ENCODE data around the gene GFI1B. TPM values are rescaled to one million over a fixed set of nuclear protein-coding genes. Genes with fewer than 3 reads are reported as not detected.
"Not testable (repeated sequence)": the region's sequence is repeated elsewhere in the genome, so short reads cannot be mapped to it uniquely, and the experiment has no call there.

The GFI1B gene
- polyA plus RNA-seq, 1 donor = 0.39 TPM

DNA sequence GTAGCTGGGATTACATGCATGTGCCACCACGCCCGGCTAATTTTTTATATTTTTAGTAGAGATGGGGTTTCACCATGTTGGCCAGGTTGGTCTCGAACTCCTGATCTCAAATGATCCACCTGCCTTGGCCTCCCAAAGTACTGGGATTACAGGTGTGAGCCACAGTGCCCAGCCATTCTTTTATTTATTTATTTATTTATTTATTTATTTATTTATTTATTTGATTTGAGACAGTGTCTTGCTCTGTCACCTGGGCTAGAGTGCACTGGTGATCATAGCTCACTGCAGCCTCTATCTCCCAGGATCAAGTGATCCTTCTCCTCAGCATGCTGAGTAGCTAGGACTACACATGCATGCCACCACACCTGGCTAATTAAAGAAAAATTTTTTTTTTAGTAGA, 10.6 kb upstream of the GFI1B start:
- DNase-seq (ENCODE audit: low read depth) = not testable (repeated sequence)

DNA sequence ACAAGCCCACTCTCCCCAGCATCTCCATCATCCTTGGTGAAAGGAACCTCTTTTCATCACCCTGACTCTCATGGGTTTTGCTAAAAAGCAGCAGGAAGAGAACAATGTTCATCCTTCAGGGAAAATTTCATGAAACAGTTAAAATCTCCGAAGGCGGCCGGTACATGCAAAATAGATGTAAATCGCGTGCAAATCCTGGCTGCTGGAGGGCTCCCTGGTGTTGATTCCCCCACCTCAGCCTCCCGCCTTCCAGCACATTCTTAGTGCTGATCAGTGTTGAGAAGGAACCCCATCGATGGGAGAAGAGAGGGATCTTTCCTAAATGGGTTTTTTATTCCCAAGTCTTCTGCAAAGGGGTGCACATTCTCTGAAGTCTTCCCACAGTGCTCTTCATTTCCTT, 8.7 kb upstream of the GFI1B start:
- no peak for DNase-seq (ENCODE audit: low read depth)

DNA sequence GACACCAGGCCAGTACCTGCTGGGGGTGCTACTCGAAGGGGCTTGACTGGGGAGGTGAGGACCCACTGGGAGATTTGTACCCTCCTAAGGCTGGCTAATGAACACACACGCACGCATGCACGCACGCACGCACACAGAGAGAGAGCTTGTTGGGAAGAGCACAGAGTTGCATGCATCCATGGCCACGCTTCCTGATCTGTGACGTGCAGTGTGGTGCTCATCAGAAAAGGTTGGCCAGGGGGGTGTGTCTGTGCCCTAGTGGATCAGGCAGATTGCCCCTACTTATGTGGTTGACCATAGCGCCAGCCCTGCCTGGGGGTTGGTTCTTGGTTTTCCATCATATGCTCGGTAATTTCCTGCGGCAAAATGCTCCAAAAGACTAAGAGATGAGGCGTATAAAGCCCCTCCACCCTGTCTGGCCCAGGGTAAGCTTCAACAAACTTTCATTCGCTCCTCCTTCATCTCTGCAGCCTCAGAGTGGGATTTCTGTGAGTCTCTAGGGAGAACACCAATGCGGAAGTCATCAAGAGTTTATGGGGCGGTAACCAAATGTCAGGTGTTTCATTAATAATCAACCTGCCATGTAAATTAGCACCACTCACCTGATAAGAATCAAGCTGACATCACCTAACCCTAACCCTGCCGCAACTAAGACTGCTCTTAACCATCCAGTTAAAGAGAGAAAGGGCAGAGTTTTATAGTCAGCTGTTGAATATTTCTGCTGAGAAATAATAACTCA, 8.0 kb upstream of the GFI1B start:
- DNase-seq (ENCODE audit: low read depth) = no peak

DNA sequence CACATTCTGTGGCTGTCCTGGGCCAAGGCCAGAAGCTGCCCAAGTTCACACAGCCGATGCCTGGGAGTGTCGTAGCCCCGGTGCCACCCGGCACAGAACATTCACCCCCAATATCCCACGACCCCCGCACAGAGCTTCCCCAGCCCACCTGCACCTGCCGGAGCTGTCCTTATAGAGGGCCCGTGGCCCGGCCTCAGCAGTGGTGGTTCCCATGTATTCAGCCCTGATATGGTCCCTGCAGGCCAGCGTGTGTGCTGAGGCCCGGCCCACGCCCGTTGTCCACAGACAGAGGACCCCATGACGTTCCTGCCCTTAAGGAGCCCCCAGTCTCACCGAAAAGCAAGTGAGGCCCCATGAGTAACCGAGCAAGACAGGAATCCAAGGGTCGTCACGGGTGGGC, 5.3 kb upstream of the GFI1B start:
- DNase-seq (ENCODE audit: low read depth) = no peak

DNA sequence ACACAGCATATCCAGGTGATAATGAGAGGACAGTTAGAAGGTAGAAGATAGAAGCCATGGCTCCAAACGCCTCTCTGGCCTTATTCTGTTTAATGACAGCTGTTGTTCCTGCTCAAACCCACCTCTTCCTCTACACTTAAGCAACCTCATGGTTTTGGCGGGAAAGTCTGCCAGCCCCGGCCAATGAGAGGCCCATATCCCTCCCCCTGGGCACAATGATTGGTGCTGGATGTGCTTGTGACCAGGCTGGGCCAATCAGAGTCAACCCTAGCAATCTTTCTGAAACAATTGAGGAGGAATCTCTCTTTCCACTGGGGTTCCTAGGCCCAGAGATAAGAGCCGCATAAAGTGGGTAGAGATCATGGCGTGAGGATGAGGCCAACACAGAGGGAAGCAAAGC, 4.8 kb upstream of the GFI1B start:
- DNase-seq (ENCODE audit: low read depth) = no peak

DNA sequence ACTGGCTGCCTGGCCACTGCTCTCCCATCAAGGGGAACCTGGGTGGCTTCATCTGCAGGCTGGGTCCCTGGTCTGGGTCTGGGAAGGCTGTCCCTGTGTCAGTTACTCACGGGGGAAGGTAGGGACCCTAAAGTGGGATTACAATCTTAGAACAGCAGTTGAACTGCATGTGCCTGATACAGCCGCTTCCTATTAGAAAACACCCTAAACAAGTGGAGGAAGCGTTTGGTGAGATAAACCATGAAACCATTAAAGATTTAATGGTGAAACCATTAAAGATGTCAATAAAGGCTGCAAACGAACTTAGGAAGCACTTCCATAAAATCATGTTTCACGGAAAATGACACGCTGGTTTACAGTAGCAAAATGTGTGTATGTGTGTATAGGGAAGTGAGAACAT, 2.5 kb upstream of the GFI1B start:
- no peak for DNase-seq (ENCODE audit: low read depth)

DNA sequence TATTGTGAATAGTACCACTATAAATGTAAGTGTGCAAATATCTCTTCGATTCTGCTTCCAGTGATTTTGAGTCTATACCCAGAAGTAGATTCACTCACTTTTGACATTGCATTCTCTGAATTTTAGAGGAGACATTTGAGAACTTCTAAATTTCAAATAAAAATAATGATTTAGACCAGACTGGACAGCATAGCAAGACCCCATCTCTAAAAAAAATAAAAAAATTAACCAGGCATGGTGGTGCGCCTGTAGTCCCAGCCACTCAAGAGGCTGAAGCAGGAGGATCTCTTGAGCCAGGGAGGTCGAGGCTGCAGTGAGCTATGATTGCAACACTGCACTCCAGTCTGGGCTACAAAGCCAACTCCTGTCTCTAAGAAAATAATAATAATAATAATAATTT, 1.9 kb upstream of the GFI1B start:
- DNase-seq (ENCODE audit: low read depth) = no peak

DNA sequence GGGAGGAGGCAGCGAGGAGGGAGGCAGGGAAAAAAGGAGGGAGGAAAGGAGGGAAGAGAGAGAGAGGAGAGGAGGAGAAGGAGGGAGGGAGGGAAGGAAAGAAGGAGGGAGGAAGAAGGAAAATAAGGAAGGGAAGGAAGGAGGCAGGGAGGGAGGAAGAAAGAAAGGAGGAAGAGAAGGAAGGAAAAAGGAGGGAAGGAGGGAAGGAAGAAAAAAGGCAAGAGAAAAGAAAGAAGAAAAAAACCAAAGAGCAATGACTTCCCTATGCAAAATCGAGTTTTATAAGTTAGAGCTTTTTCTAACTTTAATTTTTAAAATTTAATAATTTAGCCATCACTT, 413 bp upstream of the GFI1B start:
- no peak for DNase-seq (ENCODE audit: low read depth)

DNA sequence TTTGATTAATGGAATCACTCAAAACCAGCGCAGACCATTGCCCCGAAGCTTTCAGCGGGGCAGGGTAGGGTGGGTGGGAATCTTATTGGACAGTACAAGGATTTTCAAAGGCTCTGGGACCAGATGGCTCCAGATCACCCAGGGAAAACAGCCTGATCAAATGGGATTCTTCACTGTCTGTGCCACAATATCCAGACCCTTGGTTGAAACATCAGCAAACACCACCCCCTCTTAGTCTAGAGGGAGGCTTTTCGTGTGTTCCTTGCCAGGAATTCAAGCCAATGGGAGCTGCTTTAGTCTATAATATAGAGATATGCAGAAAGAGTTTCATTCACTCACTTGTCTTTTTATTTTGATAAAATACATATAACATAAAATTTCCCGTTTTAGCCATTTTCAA, 1.7 kb downstream of the GFI1B start:
- DNase-seq (ENCODE audit: low read depth) = no peak

DNA sequence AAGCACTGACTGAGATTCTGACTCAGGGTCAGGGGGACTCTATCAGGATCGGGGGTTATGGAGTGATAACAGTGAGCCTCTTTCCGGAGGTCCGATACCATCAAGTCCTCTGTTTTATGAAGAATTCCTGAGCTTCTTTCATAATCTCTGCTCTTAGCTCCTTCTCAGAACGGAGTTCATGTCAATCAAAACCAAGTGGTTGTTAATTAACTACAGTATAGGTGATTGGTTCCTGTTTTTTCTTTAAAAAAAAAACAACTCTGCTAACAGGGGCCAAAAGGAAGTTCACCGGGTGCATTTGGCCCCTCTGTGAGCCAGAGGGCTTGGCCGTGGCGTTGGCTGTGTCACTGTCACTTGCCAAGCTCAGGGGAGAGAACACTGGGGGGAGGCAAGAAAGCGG, 4.0 kb downstream of the GFI1B start:
- DNase-seq (ENCODE audit: low read depth) = no peak

DNA sequence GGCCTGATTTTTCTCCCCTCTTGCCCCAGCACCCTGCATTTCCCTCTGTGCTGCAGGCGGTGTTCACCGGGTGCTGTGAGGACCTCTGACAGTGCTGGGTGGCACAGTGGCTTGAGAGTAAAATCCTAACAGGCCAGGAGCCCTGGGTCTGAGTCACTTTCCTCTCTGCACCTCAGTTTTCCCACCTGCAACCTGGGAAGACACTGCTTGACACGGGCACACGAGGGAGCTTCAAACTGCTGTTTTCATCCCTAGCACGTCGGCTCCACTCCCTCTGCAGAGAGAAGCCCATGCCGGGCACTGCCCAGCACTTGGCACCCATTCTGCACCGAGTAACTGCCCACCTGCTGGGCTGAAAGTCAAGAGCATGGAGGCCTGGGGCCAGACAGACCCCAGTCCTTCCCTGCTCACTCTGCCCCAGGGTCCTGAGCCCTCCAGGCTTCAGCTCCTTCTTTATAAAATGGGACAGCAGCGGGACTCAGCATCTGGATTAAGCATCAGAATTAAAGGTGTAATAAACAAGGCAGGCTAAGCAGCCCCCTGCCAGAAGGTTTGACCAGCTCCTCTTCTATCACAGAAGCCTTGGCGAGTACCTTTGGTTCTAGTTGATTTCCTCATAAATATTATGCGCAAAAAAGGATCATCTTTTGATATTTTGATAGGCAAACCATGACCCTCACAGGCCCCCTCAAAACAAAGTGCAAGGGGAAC, 5.2 kb downstream of the GFI1B start:
- DNase-seq (ENCODE audit: low read depth) = no peak

DNA sequence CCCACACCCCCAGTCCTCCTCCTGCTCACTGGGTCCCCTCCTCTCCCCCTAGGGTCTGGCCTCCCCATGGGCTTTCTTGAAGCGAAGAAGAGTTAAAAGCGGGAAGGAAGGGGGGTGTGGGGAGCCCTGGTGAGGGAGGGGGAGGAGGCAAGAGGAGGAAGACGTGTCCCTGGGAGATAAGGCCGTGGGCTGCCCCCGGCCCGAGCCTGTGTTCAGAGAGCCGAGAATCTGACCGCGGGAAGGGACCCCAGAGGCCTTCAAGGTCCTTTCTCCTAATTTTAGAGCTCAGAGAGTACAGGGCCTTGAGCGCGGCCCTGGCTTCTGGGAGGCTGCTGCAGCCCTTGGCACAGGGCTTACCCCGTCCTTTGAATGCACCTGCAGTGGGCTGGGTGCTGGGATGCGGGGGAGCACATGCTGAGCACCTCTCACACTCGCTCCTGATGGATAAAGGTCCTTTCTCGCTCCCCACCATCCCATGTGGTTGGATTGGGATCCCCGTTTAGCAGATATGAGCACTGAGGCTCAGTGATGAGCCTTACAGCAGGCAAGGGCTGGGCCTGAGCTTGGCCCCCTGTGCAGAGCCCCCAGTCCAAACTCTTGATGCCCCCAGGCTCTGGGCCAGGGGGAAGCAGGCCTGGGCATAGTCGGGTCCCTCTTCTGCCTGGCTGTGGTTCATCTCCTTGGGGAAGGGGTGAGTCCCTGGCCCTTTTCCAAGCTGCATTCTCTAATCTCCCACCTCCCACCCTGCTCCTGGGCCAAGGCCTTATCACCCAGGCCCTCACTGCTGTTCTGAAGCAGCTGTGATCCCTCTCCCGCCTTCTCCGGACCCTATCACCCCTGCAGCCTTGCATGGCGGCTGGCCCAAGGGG, 5.9 kb downstream of the GFI1B start:
- DNase-seq (ENCODE audit: low read depth) = no peak

DNA sequence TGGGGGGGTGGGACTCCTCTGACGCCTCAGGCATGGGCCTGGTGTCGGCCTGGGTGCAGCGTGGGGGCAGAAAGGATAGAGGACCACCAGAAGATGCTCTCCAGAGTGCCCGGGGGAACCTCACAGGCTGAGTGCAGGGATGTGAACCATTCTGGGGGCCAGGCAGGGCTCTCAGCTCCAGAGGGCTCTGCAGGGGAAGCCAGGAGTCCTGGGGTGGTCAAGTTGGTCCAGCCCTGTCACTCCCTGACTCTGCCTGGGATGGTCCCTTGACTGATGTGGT, 6.5 kb downstream of the GFI1B start:
- DNase-seq (ENCODE audit: low read depth) = no peak

DNA sequence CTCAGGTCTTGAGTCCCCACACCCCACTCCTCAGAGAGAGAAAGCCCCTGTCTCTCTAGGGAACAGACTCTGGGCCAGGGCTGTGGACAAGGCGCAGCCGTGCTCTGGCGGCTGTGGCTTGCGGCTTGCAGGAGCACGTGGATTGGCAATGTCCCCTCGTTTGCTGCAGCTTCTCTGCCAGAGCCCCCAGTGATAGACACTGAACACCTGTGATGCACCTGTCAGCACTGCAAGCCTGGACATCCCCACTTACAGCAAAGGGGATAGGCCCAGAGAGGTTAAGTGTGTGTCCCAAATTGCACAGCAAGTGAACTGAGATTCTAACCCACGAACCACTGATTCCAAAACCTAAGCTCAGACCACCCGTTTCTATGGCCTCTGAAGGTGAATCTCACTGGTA, 7.0 kb downstream of the GFI1B start:
- DNase-seq (ENCODE audit: low read depth) = no peak

DNA sequence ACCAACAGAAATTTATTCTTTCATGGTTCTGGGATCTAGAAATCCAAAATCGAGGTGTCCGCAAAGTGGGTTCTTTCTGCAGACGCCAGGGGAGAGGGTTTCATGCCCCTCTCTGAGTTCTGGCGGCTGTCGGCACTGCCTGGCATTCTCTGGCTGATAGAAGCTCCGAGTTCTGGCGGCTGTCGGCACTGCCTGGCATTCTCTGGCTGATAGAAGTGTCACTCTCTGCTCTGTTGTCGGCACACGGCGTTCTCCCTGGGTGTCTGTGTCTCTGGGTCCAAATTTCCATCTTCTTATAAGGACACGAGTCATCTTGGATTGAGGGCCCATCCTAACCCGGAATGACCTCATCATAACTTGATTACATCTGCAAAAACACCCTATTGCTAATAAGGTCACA, 7.6 kb downstream of the GFI1B start:
- DNase-seq (ENCODE audit: low read depth) = no peak

DNA sequence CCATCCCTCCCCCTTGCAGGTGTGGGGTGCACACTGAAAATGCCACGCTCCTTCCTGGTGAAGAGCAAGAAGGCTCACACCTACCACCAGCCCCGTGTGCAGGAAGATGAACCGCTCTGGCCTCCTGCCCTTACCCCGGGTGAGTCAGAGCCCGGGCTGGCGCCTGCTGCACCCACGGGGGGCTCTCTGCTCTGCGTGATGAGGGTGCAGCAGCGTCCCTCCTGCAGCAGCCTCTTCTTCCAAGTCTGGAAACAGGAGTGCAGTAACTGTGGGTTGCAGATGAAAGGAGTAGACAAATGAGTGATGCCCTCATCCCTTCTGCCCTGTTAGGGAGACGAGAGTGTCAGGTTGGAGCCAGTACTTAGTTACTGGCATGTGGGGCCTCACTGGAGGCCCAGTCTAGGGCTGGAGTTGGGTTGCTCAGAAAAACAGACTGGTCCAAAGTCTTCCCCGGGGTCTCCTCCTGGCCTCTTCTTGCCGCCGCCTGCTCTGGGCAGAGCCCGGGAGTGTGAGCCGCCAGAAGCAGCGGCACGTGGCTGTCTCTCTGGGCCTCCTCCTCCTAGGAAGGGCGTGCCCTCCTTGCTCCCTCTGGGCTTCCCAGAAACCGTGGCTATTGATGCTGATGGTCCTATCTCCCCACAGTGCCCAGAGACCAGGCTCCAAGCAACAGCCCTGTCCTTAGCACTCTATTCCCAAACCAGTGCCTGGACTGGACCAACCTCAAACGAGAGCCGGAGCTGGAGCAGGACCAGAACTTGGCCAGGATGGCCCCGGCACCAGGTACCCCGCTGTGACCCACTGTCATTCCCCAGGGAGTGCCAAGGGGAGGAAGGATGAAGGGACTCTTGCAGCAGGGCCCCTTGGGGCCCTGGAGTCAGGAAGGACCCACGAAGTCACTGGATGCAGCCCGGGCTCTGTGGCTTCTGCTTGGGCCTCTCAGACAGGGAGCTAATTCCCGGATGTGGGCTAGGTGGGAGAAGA, 8.4 kb downstream of the GFI1B start:
- DNase-seq (ENCODE audit: low read depth) = no peak

DNA sequence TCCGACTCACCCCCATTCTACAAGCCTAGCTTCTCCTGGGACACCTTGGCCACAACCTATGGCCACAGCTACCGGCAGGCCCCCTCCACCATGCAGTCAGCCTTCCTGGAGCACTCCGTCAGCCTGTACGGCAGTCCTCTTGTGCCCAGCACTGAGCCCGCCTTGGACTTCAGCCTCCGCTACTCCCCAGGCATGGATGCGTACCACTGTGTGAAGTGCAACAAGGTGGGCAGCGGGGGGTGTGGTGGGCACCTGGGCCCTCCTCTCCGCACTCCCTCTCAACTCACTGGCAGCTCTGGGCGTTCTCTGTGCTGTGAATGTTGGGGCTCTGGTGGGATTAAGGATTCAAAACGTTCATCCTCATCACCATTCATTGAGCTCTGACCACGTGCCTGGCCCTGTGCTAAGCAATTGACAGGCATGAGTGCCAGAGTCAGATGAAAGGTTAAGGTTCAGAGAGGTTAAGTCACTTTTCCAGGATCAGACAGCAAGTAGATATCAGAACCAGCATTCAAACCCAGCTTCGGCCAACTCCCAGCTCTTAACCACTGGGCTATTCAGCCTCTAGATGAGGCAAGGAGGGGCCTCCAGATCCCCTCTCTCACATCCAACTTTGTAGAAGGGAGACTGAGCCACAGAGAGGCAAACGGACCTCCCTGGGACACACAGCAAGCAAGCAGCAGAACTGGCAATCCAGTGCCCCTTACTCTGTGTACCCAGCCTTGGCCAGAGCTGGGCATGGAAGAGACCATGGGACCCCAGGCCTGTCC, 9.9 kb downstream of the GFI1B start:
- DNase-seq (ENCODE audit: low read depth) = no peak

DNA sequence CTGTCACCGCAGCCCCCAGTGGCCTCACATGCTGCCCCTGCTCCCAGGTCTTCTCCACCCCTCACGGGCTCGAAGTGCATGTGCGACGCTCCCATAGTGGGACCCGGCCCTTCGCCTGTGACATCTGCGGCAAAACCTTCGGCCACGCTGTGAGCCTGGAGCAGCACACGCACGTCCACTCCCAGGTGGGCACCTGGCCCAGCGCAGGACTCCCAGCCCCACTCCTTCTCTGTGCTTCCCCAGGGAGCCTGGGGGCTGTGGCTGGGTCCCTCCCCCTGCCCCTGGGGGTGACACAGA, 10.5 kb downstream of the GFI1B start:
- DNase-seq (ENCODE audit: low read depth) = no peak

DNA sequence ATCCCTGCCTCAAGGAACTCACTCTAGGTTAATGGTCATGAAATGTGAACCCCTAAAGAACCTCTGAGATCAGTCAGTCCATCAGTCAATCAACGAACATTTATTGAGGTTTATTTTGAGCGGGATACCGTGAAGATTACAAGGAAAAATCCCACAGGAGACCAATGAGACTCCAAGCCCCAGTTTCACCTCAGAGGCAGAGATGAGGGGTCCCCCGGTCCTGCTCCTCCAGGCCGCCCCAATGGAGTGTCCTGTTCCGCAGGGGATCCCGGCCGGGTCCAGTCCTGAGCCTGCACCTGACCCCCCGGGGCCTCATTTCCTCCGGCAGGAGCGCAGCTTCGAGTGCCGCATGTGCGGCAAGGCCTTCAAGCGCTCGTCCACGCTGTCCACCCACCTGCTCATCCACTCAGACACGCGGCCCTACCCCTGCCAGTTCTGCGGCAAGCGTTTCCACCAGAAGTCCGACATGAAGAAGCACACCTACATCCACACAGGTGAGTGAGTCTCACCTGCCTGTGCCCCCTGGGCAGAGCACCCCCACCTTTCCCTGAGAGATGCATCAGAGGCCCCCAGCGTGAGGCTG, 11.0 kb downstream of the GFI1B start:
- no peak for DNase-seq (ENCODE audit: low read depth)

DNA sequence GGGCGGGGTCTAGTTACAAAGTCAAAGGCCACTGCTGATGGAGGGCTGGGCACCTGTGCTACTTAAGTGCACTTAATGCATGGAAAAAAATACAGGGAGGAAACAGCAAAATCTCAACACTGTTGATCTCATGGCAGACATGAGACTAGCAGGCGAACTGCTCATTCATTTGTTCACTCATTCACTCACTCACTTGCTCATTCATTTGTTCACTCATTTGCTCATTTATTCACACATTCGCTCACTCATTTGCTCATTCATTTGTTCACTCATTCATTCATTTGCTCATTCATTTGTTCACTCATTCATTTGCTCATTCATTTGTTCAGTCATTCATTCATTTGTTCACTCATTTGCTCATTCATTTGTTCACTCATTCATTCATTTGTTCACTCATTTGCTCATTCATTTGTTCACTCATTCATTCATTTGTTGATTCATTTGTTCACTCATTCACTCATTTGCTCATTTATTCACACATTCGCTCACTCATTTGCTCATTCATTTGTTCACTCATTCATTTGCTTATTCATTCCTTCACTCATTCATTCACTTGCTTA, 11.6 kb downstream of the GFI1B start:
- DNase-seq (ENCODE audit: low read depth) = not testable (repeated sequence)

DNA sequence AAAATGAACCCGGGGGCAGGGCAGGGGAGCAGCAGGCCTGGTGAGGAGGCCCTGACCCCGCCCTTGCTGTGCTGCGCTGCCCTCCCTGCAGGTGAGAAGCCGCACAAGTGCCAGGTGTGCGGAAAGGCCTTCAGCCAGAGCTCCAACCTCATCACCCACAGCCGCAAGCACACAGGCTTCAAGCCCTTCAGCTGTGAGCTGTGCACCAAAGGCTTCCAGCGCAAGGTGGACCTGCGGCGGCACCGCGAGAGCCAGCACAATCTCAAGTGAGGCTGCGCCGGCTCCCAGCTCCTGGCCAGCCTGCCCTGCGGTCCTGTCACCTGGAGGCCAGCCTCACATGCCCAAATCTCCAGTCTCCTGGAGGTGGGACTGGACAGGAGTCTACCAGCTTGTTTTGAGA, 12.3 kb downstream of the GFI1B start:
- DNase-seq (ENCODE audit: low read depth) = no peak

Measured in forelimb muscle (tissue), 1 donor.